GM06990 (cell line): ENCODE measurements around the gene PSMD13.

ENCODE experiments used
- DNase-seq: peaks from one replicate; pipeline ENCODE4 v3.0.0-alpha.2; 2011; ENCODE audit not compliant: insufficient read length; ENCODE audit errors: extremely low read depth
- H3K27me3 ChIP-seq: replicated peaks from 2 replicates; pipeline ENCODE4 v1.6.0; 2011; ENCODE audit warnings: low read length; ENCODE audit not compliant: control insufficient read depth, insufficient read depth
- H3K36me3 ChIP-seq: 2 replicates; pipeline ENCODE4 v1.5.1; 2011; ENCODE audit warnings: low read length; ENCODE audit not compliant: control insufficient read depth, insufficient read depth
- H3K4me3 ChIP-seq: replicated peaks from 2 replicates; pipeline ENCODE4 v1.5.1; 2011; ENCODE audit warnings: low read depth, mild to moderate bottlenecking, control low read depth, low read length
- CTCF ChIP-seq: IDR thresholded peaks from 2 replicates; pipeline ENCODE4 v1.5.1; 2011; ENCODE audit warnings: low read length, control low read depth, mild to moderate bottlenecking, inconsistent platforms; ENCODE audit not compliant: insufficient read depth, poor library complexity, severe bottlenecking

Gene PSMD13

GRCh38 chr11:279040-279965 lies 42.5 kb downstream of the PSMD13 start:
- no peak for DNase-seq
- Histone ChIP-seq H3K36me3 (no peaks in the 10 kb centered on the region), H3K27me3 (peaks cover 2% of the 10 kb centered on the region; the same call in 1 of the 2 replicates), H3K4me3 (no peak overlapping the region)
- no peak for TF ChIP-seq CTCF

- TF ChIP-seq CTCF, result no peak
- DNase-seq, result no peak
- Histone ChIP-seq H3K4me3 (no peak overlapping the region), H3K27me3 (peaks cover 2% of the 10 kb centered on the region; the same call in 1 of the 2 replicates), H3K36me3 (no peaks in the 10 kb centered on the region)
These were observed 43.4 kb downstream of the PSMD13 start for GRCh38 chr11:279966-280705.

GRCh38 chr11:280706-281485 lies 44.1 kb downstream of the PSMD13 start:
- Histone ChIP-seq H3K36me3 (no peaks in the 10 kb centered on the region), H3K4me3 (no peak overlapping the region), H3K27me3 (peaks cover 2% of the 10 kb centered on the region; the same call in 1 of the 2 replicates)
- TF ChIP-seq CTCF, result no peak
- no peak for DNase-seq

GRCh38 chr11:281486-282161 lies 44.8 kb downstream of the PSMD13 start:
- no peak for TF ChIP-seq CTCF
- DNase-seq, result no peak
- Histone ChIP-seq H3K27me3 (peaks cover 2% of the 10 kb centered on the region; the same call in 1 of the 2 replicates), H3K4me3 (no peak overlapping the region), H3K36me3 (no peaks in the 10 kb centered on the region)

- DNase-seq, result no peak
- Histone ChIP-seq H3K4me3 (no peak overlapping the region), H3K27me3 (peaks cover 2% of the 10 kb centered on the region; the same call in 1 of the 2 replicates)
These were observed 45.4 kb downstream of the PSMD13 start for GRCh38 chr11:282171-282570.

More at GRCh38 chr11:282171-282570, 45.4 kb downstream of the PSMD13 start:
- TF ChIP-seq CTCF, result no peak
- H3K36me3 ChIP-seq, result no peaks in the 10 kb centered on the region
